GM12865 (cell line): ENCODE results near the gene H2AZ2.
"Not testable (repeated sequence)": the region's sequence is repeated elsewhere in the genome, so short reads cannot be mapped to it uniquely, and the experiment has no call there.

Experiments used
- DNase-seq: peaks from one replicate; pipeline ENCODE4 v3.0.0; 2010; ENCODE audit warnings: low read depth
- H3K4me3 ChIP-seq: 2 replicates; pipeline ENCODE4 v1.5.1; 2011; ENCODE audit warnings: mild to moderate bottlenecking, low read depth, low read length, control low read depth
- TF ChIP-seq, protein P1 (sequence below): IDR thresholded peaks from 2 replicates; pipeline ENCODE4 v1.5.1; 2011; ENCODE audit warnings: low read length, control low read depth, low read depth, inconsistent platforms; ENCODE audit not compliant: insufficient read depth; ENCODE audit errors: missing control alignments

The H2AZ2 gene

DNA sequence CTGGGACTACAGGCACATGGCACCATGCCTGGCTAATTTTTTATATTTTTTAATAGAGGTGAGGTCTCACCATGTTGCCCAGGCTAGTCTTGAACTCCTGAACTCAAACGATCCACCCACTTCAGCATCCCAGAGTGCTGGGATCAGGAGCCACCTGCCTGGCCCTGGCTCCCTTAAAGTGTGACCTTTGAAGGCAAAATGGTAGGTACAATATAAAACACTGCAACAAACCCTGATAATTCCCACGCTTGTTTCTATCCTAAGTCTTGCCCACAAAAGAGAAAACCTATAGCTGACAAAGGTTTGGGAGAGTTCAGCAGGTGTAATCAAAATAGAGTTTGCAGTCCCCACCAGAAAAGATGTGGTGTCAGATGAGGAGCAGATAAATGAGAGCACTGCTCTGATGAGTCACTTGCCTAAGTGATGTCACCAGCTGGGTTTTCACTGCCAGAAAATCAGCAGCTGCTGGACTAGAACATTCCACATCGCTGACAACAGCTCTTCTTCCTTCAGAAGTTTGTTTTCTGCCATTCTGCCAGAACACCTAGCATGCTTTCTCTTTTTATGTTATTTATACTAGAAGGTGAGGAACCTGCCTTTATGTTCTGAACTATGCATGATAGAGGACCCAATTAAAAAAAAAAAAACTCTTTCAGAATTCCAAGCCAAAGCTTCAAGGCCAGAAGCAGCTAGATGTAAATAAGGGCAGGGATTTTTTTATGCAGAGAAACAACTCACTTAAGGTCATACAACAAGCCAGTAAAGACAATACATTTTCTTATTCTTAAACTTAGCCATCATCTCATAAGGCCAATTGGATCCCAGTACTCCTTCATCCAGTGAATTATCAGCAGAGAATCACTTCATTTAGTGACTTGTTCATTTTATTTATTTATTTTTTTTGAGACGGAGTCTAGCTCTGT, 19.4 kb upstream of the H2AZ2 start:
- no peak for DNase-seq

GRCh38 chr7:44861949-44862348, 14.1 kb upstream of the H2AZ2 start:
- not testable (repeated sequence) for DNase-seq, H3K4me3 ChIP-seq

More for the DNA sequence above, 19.4 kb upstream of the H2AZ2 start:
- TF ChIP-seq, protein P1, sequence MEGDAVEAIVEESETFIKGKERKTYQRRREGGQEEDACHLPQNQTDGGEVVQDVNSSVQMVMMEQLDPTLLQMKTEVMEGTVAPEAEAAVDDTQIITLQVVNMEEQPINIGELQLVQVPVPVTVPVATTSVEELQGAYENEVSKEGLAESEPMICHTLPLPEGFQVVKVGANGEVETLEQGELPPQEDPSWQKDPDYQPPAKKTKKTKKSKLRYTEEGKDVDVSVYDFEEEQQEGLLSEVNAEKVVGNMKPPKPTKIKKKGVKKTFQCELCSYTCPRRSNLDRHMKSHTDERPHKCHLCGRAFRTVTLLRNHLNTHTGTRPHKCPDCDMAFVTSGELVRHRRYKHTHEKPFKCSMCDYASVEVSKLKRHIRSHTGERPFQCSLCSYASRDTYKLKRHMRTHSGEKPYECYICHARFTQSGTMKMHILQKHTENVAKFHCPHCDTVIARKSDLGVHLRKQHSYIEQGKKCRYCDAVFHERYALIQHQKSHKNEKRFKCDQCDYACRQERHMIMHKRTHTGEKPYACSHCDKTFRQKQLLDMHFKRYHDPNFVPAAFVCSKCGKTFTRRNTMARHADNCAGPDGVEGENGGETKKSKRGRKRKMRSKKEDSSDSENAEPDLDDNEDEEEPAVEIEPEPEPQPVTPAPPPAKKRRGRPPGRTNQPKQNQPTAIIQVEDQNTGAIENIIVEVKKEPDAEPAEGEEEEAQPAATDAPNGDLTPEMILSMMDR, result no peak
- H3K4me3 ChIP-seq, result no peak overlapping the region

DNA sequence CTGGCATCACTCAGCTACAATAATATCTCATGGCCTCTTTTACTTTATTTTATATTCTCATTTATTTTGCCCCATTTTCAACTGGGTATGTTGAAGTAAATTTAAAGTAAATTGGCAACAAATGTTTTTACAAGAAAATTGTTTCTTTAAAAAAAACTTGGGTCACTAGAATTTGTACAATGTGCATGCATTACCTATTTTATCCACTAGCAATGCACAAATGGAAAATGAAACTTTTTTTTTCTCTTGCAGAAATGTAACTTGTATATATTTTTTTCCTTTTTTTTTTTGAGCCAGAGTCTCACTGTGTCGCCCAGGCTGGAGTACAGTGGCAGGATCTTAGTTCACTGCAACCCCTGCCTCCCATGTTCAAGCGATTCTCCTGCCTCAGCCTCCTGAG, 10.3 kb upstream of the H2AZ2 start:
- TF ChIP-seq, protein P1, result no peak
- H3K4me3 ChIP-seq, result no peak overlapping the region
- DNase-seq, result no peak

GRCh38 chr7:44854644-44855364, 6.9 kb upstream of the H2AZ2 start:
- no peak for DNase-seq
- no peak overlapping the region for H3K4me3 ChIP-seq
- TF ChIP-seq, protein P1, result no peak

DNA sequence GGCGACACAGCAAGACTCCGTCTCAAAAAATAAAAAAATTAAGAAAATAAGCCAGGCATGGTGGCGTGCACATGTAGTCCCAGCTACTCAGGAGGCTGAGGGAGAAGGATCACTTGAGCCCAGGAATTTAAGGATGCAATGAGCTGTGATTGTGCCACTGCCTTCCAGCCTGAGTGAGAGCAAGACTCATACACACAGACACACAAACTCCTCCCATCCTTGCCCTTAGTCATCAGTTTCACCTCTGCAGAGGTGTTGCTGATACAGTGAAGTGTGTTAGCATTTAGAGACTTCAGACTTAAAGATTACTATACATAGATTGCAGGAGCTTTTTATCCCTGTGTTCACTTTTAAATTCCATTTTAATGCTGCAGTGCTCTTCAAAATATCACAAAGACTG, 5.5 kb upstream of the H2AZ2 start:
- TF ChIP-seq, protein P1, result no peak
- no peak for DNase-seq
- no peak overlapping the region for H3K4me3 ChIP-seq

DNA sequence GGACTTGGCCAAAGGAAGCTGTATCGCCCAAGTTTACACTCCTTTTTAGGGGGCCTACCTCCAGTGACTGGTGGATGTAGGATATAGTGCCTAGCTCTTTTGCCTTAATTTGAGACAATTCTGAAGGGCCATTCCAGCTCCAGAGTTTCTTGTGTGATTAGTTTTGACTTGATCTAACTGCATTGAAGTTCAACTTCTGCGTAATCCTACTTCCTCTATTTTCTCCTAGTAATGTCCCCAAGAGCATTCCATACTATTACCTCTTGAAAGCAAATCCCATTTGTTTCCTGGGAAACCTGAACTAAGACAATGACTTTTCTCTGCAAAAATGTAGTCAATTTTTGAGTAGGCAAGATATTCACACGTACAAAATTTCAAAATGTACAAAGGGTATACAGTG, 4.7 kb upstream of the H2AZ2 start:
- TF ChIP-seq, protein P1, result no peak
- H3K4me3 ChIP-seq, result no peak overlapping the region
- no peak for DNase-seq

DNA sequence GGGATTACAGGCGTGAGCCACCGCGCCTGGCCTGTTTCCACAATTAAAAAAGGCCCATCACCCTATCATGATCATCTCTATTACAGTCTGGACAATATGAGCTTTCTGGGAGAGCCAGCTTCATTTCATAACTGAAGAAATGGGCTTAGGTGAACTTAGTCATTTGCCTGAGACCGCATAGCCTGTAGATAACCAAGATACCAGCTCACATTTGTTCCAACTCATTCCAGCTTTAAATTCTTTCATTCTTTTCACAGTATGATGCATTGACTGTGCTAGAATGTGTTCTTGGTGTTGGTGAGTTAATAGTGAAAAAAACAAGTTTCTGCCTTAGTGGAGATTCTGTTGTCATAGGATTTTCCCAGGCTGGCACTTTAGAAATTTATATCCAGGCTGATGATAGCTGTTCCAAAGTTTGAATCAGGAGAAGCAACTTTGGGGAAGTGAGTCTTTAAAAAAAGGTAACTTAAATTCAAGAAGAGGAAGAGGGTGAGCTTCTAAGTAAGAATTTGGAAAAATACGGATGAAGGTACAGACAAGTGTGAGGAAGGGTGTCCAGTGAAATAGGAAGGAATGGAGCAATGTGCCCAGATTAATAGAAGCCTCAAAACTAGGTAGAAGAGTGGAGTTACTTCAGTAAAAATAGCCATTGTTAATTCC, 2.1 kb upstream of the H2AZ2 start:
- H3K4me3 ChIP-seq, result no peak overlapping the region
- TF ChIP-seq, protein P1, result no peak
- DNase-seq, result no peak
